HepG2 (cell line): ENCODE measurements around the gene SLX9. TPM values are rescaled to one million over a fixed set of nuclear protein-coding genes. Genes with fewer than 3 reads are reported as not detected.

Source experiments
- ATRX ChIP-seq: sonication (generic); formaldehyde crosslinking; IDR thresholded peaks from 2 replicates; pipeline ENCODE4 v1.4.0; 2020; ENCODE audit warnings: missing genetic modification reagents, borderline replicate concordance
- DRAP1 ChIP-seq: IDR thresholded peaks from 2 replicates; pipeline ENCODE4 v1.6.1; 2016; ENCODE audit warnings: missing genetic modification reagents, missing compliant biosample characterization
- DZIP1 ChIP-seq: sonication (generic); formaldehyde crosslinking; IDR thresholded peaks from 2 replicates; pipeline ENCODE4 v1.5.0; 2020; ENCODE audit warnings: mild to moderate bottlenecking, missing genetic modification reagents
- FIP1L1 ChIP-seq: fragments of 200-400 bp; formaldehyde crosslinking; IDR thresholded peaks from 2 replicates; pipeline ENCODE4 v1.6.1; 2018; ENCODE audit warnings: low read depth, mild to moderate bottlenecking, low read length, moderate library complexity, borderline replicate concordance; ENCODE audit not compliant: insufficient read depth
- HOXA3 ChIP-seq: sonication (generic); formaldehyde crosslinking; IDR thresholded peaks from 2 replicates; pipeline ENCODE4 v1.5.0; 2020; ENCODE audit warnings: missing genetic modification reagents
- KDM2A ChIP-seq: sonication (generic); formaldehyde crosslinking; IDR thresholded peaks from 2 replicates; pipeline ENCODE4 v1.4.0; 2020; ENCODE audit warnings: low read depth, missing genetic modification reagents, borderline replicate concordance
- KDM5B ChIP-seq: sonication (generic); formaldehyde crosslinking; IDR thresholded peaks from 2 replicates; pipeline ENCODE4 v1.4.0; 2020; ENCODE audit warnings: missing genetic modification reagents, mild to moderate bottlenecking, borderline replicate concordance
- KMT2A ChIP-seq: sonication (generic); formaldehyde crosslinking; IDR thresholded peaks from 2 replicates; pipeline ENCODE4 v1.4.0; 2020; ENCODE audit warnings: missing genetic modification reagents
- MBNL3 ChIP-seq: fragments of 250-450 bp; sonication (Bioruptor Pico); conservative IDR thresholded peaks from 2 replicates; pipeline ENCODE4 v1.8.0; 2022; ENCODE audit warnings: mild to moderate bottlenecking, inconsistent platforms
- MEF2D ChIP-seq: sonication (generic); formaldehyde crosslinking; IDR thresholded peaks from 2 replicates; pipeline ENCODE4 v1.5.1; 2020; ENCODE audit warnings: mild to moderate bottlenecking, missing genetic modification reagents
- NFE2L1 ChIP-seq: sonication (generic); formaldehyde crosslinking; IDR thresholded peaks from 2 replicates; pipeline ENCODE4 v1.4.0; 2020; ENCODE audit warnings: missing genetic modification reagents, mild to moderate bottlenecking, borderline replicate concordance
- RNF219 ChIP-seq: sonication (generic); formaldehyde crosslinking; IDR thresholded peaks from 2 replicates; pipeline ENCODE4 v1.5.0; 2020; ENCODE audit warnings: mild to moderate bottlenecking, missing genetic modification reagents
- SAFB2 ChIP-seq: sonication (generic); formaldehyde crosslinking; IDR thresholded peaks from 2 replicates; pipeline ENCODE4 v1.5.1; 2020; ENCODE audit warnings: missing genetic modification reagents, low read depth, mild to moderate bottlenecking, borderline replicate concordance
- SCMH1 ChIP-seq: sonication (generic); formaldehyde crosslinking; IDR thresholded peaks from 2 replicates; pipeline ENCODE4 v1.9.0; 2021; ENCODE audit warnings: missing genetic modification reagents, mild to moderate bottlenecking, borderline replicate concordance
- STAG1 ChIP-seq: sonication (generic); formaldehyde crosslinking; IDR thresholded peaks from 2 replicates; pipeline ENCODE4 v1.4.0; 2020; ENCODE audit warnings: missing genetic modification reagents
- ZBTB1 ChIP-seq: sonication (generic); formaldehyde crosslinking; IDR thresholded peaks from 2 replicates; pipeline ENCODE4 v1.4.0; 2020; ENCODE audit warnings: missing genetic modification reagents, borderline replicate concordance
- ZFP62 ChIP-seq: sonication (generic); formaldehyde crosslinking; IDR thresholded peaks from 2 replicates; pipeline ENCODE4 v1.4.0; 2020; ENCODE audit warnings: missing genetic modification reagents
- ZFY ChIP-seq: sonication (generic); formaldehyde crosslinking; IDR thresholded peaks from 2 replicates; pipeline ENCODE4 v1.4.0; 2020; ENCODE audit warnings: missing genetic modification reagents
- ZHX1 ChIP-seq: sonication (generic); formaldehyde crosslinking; IDR thresholded peaks from 2 replicates; pipeline ENCODE4 v1.8.1; 2022; ENCODE audit warnings: low read depth, mild to moderate bottlenecking, missing genetic modification reagents
- ZNF280B ChIP-seq: sonication (generic); formaldehyde crosslinking; IDR thresholded peaks from 2 replicates; pipeline ENCODE4 v1.5.0; 2020; ENCODE audit warnings: missing genetic modification reagents, mild to moderate bottlenecking, borderline replicate concordance
- ZSCAN9 ChIP-seq: IDR thresholded peaks from 2 replicates; pipeline ENCODE4 v1.6.1; 2016; ENCODE audit warnings: borderline replicate concordance
- polyA plus RNA-seq, 8 experiments: library from polyadenylated mRNA; depleted of rRNA in 3 of 8; stranded (reverse) in 7 of 8; unstranded in 1 of 8; fragments of >200 nt; fragmentation: Illumina TruSeq in 4 of 8; extraction: Trizol in 4 of 8; gene quantifications; 2 replicates each; pipeline versions ENCODE4 v1.2.1 to v1.2.3, GENCODE V29; 2011 to 2016; ENCODE audit warnings: low read depth in 4 of 8, missing spikeins in 1 of 8, mixed read lengths in 1 of 8; ENCODE audit not compliant: insufficient read depth in 1 of 8
- total RNA-seq, 5 experiments: library from RNA; depleted of rRNA; stranded (reverse); fragments of >200 nt; fragmentation: Illumina TruSeq; extraction: Trizol; gene quantifications; 2 replicates each; pipeline ENCODE4 v1.2.3, GENCODE V29; 2016; ENCODE audit warnings: low read depth in 1 of 5

The SLX9 gene
- total and polyA plus RNA-seq, 2 of the 13 experiments (the other 11 are each of a cell fraction or from before 2014, with no cell fraction given), result 21.0 to 47.1 TPM

- TF ChIP-seq DZIP1 (CRISPR knock-in tag) (no peak), ZHX1 (CRISPR knock-in tag) (no peak), DRAP1 (CRISPR knock-in tag) (no peak), ZSCAN9 (CRISPR knock-in tag) (no peak), MBNL3 (no peak), SAFB2 (no peak), FIP1L1 (no peak), ZNF280B (CRISPR knock-in tag) (peak; percentile 49; the same call in 1 of the 2 replicates), MEF2D (CRISPR knock-in tag) (no peak), NFE2L1 (CRISPR knock-in tag) (no peak), ZFP62 (no peak), SCMH1 (CRISPR knock-in tag) (no peak), ZFY (CRISPR knock-in tag) (peak; percentile 20; the same call in 1 of the 2 replicates), ATRX (no peak), KDM2A (CRISPR knock-in tag) (peak; percentile 29; the same call in 1 of the 2 replicates), KMT2A (CRISPR knock-in tag) (no peak), HOXA3 (CRISPR knock-in tag) (0 out of 2 replicates have a peak, but pooled peaks have one; percentile 19), KDM5B (no peak), RNF219 (CRISPR knock-in tag) (no peak), STAG1 (peak; percentile 31), ZBTB1 (no peak)
Observed at GRCh38 chr21:44935533-44935927, 4.3 kb upstream of the SLX9 start (continued).
